Upper lobe of left lung (tissue), 6 donors: ENCODE results near the gene PNPLA5. TPM values are rescaled to one million over a fixed set of nuclear protein-coding genes. Genes with fewer than 3 reads are reported as not detected.

ENCODE experiments used
- ATAC-seq, 2 donors: fragments of 200-7000 bp; cut with Tn5 transposase; one replicate each; pipeline ENCODE4 v1.9.1; 2022; ENCODE audit warnings: mild to moderate bottlenecking in 2 of 2, moderate library complexity in 2 of 2; ENCODE audit not compliant: low FRiP score in 2 of 2
- DNase-seq, 2 donors: peaks; one replicate each; pipeline ENCODE4 v3.0.0-alpha.2; 2019 to 2020
- H3K27ac ChIP-seq, 4 donors: fragments of 200-600 bp; sonication (generic); one replicate each; pipeline ENCODE4 v1.5.1; 2016 to 2019
- H3K27me3 ChIP-seq, 4 donors: fragments of 200-600 bp; sonication (generic); one replicate each; pipeline ENCODE4 v1.5.1; 2017 to 2019
- H3K36me3 ChIP-seq, 4 donors: fragments of 200-600 bp; sonication (generic); one replicate each; pipeline ENCODE4 v1.5.1; 2016 to 2019
- H3K4me1 ChIP-seq, 4 donors: fragments of 200-600 bp; sonication (generic); one replicate each; pipeline ENCODE4 v1.5.1; 2018 to 2019
- H3K4me3 ChIP-seq, 4 donors: fragments of 200-600 bp; sonication (generic); one replicate each; pipeline ENCODE4 v1.5.1; 2017 to 2019; ENCODE audit warnings: mild to moderate bottlenecking in 2 of 4, moderate library complexity in 1 of 4
- H3K9me3 ChIP-seq, 4 donors: fragments of 200-600 bp; sonication (generic); one replicate each; pipeline ENCODE4 v1.5.1; 2018 to 2019
- EP300 ChIP-seq, 4 donors: sonication (generic); formaldehyde crosslinking; IDR thresholded peaks; one replicate each; pipeline ENCODE4 v1.5.1; 2017; ENCODE audit warnings: antibody characterized with exemption in 4 of 4, control low read depth in 2 of 4
- POLR2A ChIP-seq, 4 donors: fragments of 450-650 bp; IDR thresholded peaks; one replicate each; pipeline ENCODE4 v1.5.1; 2016 to 2017; ENCODE audit warnings: antibody characterized with exemption in 4 of 4, mild to moderate bottlenecking in 2 of 4
- POLR2AphosphoS5 ChIP-seq, 2 donors: sonication (generic); formaldehyde crosslinking; IDR thresholded peaks; one replicate each; pipeline ENCODE4 v1.5.1; 2017; ENCODE audit warnings: antibody characterized with exemption in 2 of 2
- WGBS, 2 donors: methylation state at CpG; one replicate each; pipeline ENCODE4 v1.1.5; 2017 to 2018; 5-methylcytosine and 5-hydroxymethylcytosine counted together
- total RNA-seq, 6 donors: library from RNA; depleted of rRNA in 4 of 6; stranded (reverse); fragments of >200 nt in 4 of 6; gene quantifications; one replicate each; pipeline versions ENCODE4 v1.1.0 to v1.2.1, GENCODE V29; 2016 to 2021
- TF ChIP-seq, protein P1 (sequence below), 6 experiments: fragments of 450-650 bp in 4 of 6; fragments of 200-600 bp in 2 of 6; sonication (generic) in 2 of 6; IDR thresholded peaks; one replicate each; pipeline ENCODE4 v1.5.1; 2016 to 2019; ENCODE audit warnings: antibody characterized with exemption in 6 of 6
- donor health status: DM: no; HTN: no; CAD: no; lungs with moderate emphysema.
- donor health status: DM: no; HTN: yes; CAD: no; lungs with severe emphysema.

The PNPLA5 gene
- total RNA-seq, 6 donors from 2014 or later = not detected

DNA sequence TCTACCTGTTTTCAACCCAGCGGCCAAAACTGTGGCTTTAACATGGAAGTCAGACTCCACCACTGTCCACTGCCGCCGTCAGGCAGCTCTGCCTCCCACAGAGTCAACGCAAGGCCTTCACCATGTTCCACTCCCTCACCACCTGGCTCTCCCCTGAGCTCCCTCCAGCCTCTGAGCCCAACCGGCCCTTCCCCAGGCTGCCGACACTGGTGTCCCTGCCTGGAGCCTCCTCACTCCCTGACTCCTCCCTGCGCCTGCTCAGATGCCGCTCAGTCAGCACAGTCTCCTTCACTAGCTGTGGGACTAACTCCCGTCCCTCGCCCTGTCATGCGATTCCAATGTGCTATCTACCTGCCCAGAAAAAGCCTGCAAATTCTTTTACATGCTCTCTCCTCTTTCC lies 45.8 kb downstream of the PNPLA5 start:
- no peaks in the 10 kb centered on the region for H3K36me3 ChIP-seq
- DNase-seq = peak in 1 of 2 donors; percentile 52
- H3K27ac ChIP-seq = no peak overlapping the region
- WGBS, 2 donors = 83 to 84% methylated on average over 11 of the region's 11 CpGs
- TF ChIP-seq POLR2AphosphoS5 (IDR thresholded peaks at IDR 0.05) = no peak
- TF ChIP-seq POLR2A (IDR thresholded peaks at IDR 0.05) = no peak
- no peak for TF ChIP-seq EP300 (IDR thresholded peaks at IDR 0.05)
- ATAC-seq = no peak
- no peaks in the 10 kb centered on the region for H3K4me1 ChIP-seq
- no peaks in the 10 kb centered on the region for H3K27me3 ChIP-seq
- H3K9me3 ChIP-seq = no peaks in the 10 kb centered on the region
- H3K4me3 ChIP-seq = no peak overlapping the region

GRCh38 chr22:43844560-43845545 lies 47.0 kb downstream of the PNPLA5 start:
- Histone ChIP-seq H3K27ac (no peak overlapping the region), H3K9me3 (no peaks in the 10 kb centered on the region), H3K4me1 (no peaks in the 10 kb centered on the region), H3K27me3 (no peaks in the 10 kb centered on the region), H3K4me3 (no peak overlapping the region), H3K36me3 (no peaks in the 10 kb centered on the region)
- WGBS, 2 donors = 79 to 88% methylated on average over 11 to 25 of the region's 31 CpGs
- TF ChIP-seq POLR2A (IDR thresholded peaks at IDR 0.05) (no peak), EP300 (IDR thresholded peaks at IDR 0.05) (no peak), POLR2AphosphoS5 (IDR thresholded peaks at IDR 0.05) (no peak)
- TF ChIP-seq, protein P1, sequence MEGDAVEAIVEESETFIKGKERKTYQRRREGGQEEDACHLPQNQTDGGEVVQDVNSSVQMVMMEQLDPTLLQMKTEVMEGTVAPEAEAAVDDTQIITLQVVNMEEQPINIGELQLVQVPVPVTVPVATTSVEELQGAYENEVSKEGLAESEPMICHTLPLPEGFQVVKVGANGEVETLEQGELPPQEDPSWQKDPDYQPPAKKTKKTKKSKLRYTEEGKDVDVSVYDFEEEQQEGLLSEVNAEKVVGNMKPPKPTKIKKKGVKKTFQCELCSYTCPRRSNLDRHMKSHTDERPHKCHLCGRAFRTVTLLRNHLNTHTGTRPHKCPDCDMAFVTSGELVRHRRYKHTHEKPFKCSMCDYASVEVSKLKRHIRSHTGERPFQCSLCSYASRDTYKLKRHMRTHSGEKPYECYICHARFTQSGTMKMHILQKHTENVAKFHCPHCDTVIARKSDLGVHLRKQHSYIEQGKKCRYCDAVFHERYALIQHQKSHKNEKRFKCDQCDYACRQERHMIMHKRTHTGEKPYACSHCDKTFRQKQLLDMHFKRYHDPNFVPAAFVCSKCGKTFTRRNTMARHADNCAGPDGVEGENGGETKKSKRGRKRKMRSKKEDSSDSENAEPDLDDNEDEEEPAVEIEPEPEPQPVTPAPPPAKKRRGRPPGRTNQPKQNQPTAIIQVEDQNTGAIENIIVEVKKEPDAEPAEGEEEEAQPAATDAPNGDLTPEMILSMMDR (IDR thresholded peaks at IDR 0.05) = no peak
- ATAC-seq (no peak), DNase-seq (peak in 1 of 2 donors; percentile 62)

- Histone ChIP-seq H3K4me3 (no peak overlapping the region), H3K9me3 (no peaks in the 10 kb centered on the region), H3K27ac (no peak overlapping the region), H3K36me3 (no peaks in the 10 kb centered on the region), H3K27me3 (no peaks in the 10 kb centered on the region), H3K4me1 (no peaks in the 10 kb centered on the region)
- TF ChIP-seq POLR2AphosphoS5 (IDR thresholded peaks at IDR 0.05) (no peak), EP300 (IDR thresholded peaks at IDR 0.05) (no peak), POLR2A (IDR thresholded peaks at IDR 0.05) (no peak)
- TF ChIP-seq, protein P1 (IDR thresholded peaks at IDR 0.05) = no peak
- DNase-seq (no peak), ATAC-seq (no peak)
- WGBS, 2 donors = 86 to 89% methylated on average over 10 to 21 of the region's 21 CpGs
Observed at GRCh38 chr22:43843783-43844530, 47.9 kb downstream of the PNPLA5 start.

DNA sequence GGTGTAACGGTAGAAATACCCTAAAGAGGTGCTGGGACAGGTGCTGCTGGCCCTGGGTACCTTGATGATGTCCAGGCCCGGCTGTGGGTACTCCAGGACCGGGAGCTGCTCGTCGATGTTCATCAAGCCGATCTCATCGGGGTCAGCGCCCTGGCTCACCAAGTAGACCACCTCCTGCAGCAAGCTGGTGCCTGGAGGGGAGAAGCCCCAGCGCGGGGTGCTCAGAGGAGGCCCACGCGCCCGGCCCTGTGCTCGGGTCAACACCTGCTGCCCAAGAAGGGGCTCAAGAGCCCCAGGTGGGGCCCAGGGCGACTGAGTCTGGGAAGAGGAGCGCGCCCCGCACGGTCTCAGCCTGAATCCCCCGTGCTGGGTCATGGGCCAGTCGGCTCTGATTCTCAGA lies 50.1 kb downstream of the PNPLA5 start:
- DNase-seq (peak in 1 of 2 donors; percentile 74), ATAC-seq (no peak)
- TF ChIP-seq POLR2A (IDR thresholded peaks at IDR 0.05) (no peak), POLR2AphosphoS5 (IDR thresholded peaks at IDR 0.05) (no peak), EP300 (IDR thresholded peaks at IDR 0.05) (no peak)
- TF ChIP-seq, protein P1 (IDR thresholded peaks at IDR 0.05) = no peak
- H3K27ac ChIP-seq = no peak overlapping the region
- 92% methylated on average over 13 to 19 of the region's 21 CpGs for WGBS, 2 donors
- no peaks in the 10 kb centered on the region for H3K9me3 ChIP-seq
- no peaks in the 10 kb centered on the region for H3K36me3 ChIP-seq
- H3K4me1 ChIP-seq = no peaks in the 10 kb centered on the region
- no peak overlapping the region for H3K4me3 ChIP-seq
- no peaks in the 10 kb centered on the region for H3K27me3 ChIP-seq

DNA sequence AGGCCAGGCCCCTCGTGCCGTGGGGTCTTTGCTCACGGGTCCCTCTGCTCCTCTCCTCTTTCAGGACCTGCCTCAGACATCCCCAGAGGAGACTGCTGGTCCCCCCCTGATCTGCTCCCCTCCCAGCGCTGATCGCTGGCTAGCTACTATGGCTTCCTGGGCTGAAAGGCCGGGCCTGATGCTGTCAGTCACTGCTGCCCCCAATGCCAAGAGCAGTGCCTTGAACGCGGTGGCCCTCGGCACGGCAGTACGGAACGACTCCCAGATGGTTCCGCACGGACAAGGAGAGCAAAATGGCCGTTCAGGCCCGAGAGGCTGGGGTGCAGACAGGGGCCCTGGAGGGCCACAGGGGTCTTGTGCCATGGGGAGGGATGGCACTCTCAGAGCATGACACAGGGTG lies 51.0 kb downstream of the PNPLA5 start:
- Histone ChIP-seq H3K4me1 (no peaks in the 10 kb centered on the region), H3K36me3 (no peaks in the 10 kb centered on the region), H3K4me3 (no peak overlapping the region), H3K27ac (no peak overlapping the region), H3K9me3 (no peaks in the 10 kb centered on the region), H3K27me3 (no peaks in the 10 kb centered on the region)
- 85 to 86% methylated on average over 8 to 16 of the region's 16 CpGs for WGBS, 2 donors
- ATAC-seq = no peak
- no peak for DNase-seq
- TF ChIP-seq POLR2A (IDR thresholded peaks at IDR 0.05) (no peak), POLR2AphosphoS5 (IDR thresholded peaks at IDR 0.05) (no peak), EP300 (IDR thresholded peaks at IDR 0.05) (no peak)
- TF ChIP-seq, protein P1 (IDR thresholded peaks at IDR 0.05) = no peak
